Endodermal cell (in vitro differentiated cells): Measurements from ENCODE around the gene RAP2A. TPM values are rescaled to one million over a fixed set of nuclear protein-coding genes. Genes with fewer than 3 reads are reported as not detected.

Source experiments
- DNase-seq: peaks from one replicate; pipeline ENCODE4 v3.0.0-alpha.2; 2017
- H3K27ac ChIP-seq: 2 replicates; pipeline ENCODE4 v1.5.1; 2013; ENCODE audit warnings: mild to moderate bottlenecking, low read depth, low read length, moderate library complexity
- H3K27me3 ChIP-seq: 2 replicates; pipeline ENCODE4 v1.6.1; 2013; ENCODE audit warnings: mild to moderate bottlenecking, low read length, moderate library complexity; ENCODE audit not compliant: insufficient read depth, control insufficient read depth, poor library complexity, severe bottlenecking
- H3K36me3 ChIP-seq: 2 replicates; pipeline ENCODE4 v1.7.0; 2013; ENCODE audit warnings: mild to moderate bottlenecking, low read length, moderate library complexity; ENCODE audit not compliant: control insufficient read depth, insufficient read depth
- H3K4me1 ChIP-seq: one replicate; pipeline ENCODE4 v1.7.0; 2013; ENCODE audit warnings: low read length; ENCODE audit not compliant: control insufficient read depth, insufficient read depth
- H3K4me3 ChIP-seq: 2 replicates; pipeline ENCODE4 v1.5.1; 2013; ENCODE audit warnings: mild to moderate bottlenecking, low read length, moderate library complexity
- H3K9ac ChIP-seq: 2 replicates; pipeline ENCODE4 v1.6.1; 2013; ENCODE audit warnings: mild to moderate bottlenecking, low read length, moderate library complexity; ENCODE audit not compliant: poor library complexity, severe bottlenecking; ENCODE audit errors: extremely low read depth
- H3K9me3 ChIP-seq: 2 replicates; pipeline ENCODE4 v1.6.1; 2013; ENCODE audit warnings: mild to moderate bottlenecking, low read length, moderate library complexity; ENCODE audit not compliant: control insufficient read depth
- H3K27ac Mint-ChIP-seq: 2 replicates; pipeline ENCODE4 v1.8.0; 2020; ENCODE audit warnings: mixed read lengths
- H3K27me3 Mint-ChIP-seq: 2 replicates; pipeline ENCODE4 v1.8.0; 2021; ENCODE audit warnings: mild to moderate bottlenecking, mixed read lengths; ENCODE audit not compliant: insufficient read depth
- H3K36me3 Mint-ChIP-seq: 2 replicates; pipeline ENCODE4 v1.8.0; 2020; ENCODE audit warnings: low read depth, mixed read lengths
- H3K4me1 Mint-ChIP-seq: 2 replicates; pipeline ENCODE4 v1.8.0; 2020; ENCODE audit warnings: mixed read lengths
- H3K4me3 Mint-ChIP-seq: 2 replicates; pipeline ENCODE4 v1.8.0; 2020; ENCODE audit warnings: mild to moderate bottlenecking, moderate library complexity, mixed read lengths
- H3K9me3 Mint-ChIP-seq: 2 replicates; pipeline ENCODE4 v1.8.0; 2020; ENCODE audit warnings: mild to moderate bottlenecking, mixed read lengths
- CTCF ChIP-seq: fragments of 200-600 bp; sonication (generic); conservative IDR thresholded peaks from 2 replicates; pipeline ENCODE4 v1.5.0; 2021; ENCODE audit warnings: antibody characterized with exemption, mild to moderate bottlenecking
- WGBS, 2 experiments: methylation state at CpG; one replicate each; pipeline versions ENCODE4 v1.1.5 to v1.1.7; 2013; ENCODE audit warnings: missing lambda C conversion rate in 2 of 2, mixed read lengths in 1 of 2; ENCODE audit not compliant: insufficient coverage in 1 of 2, insufficient read length in 1 of 2; 5-methylcytosine and 5-hydroxymethylcytosine counted together
- long read RNA-seq, 4 experiments: library from polyadenylated mRNA in 2 of 4; library from RNA in 1 of 4; library from capped mRNA in 1 of 4; stranded (forward) in 3 of 4; unstranded in 1 of 4; transcript quantifications; one replicate each; pipeline ENCODE4 v2.0.0, GENCODE V29; 2020 to 2021; ENCODE audit warnings: inconsistent platforms in 1 of 4
- polyA plus RNA-seq, 2 experiments: library from polyadenylated mRNA; stranded (reverse); fragments of 50-300 nt; gene quantifications; one replicate each; pipeline ENCODE4 v1.2.3, GENCODE V29; 2013
- total RNA-seq, 2 donors: library from RNA; stranded (reverse); fragmentation: NEBNext Ultra II Directional in 1 of 2; extraction: Animal tissue kit (Norgen Biotek cat#: 25700) in 1 of 2; gene quantifications; 2 replicates in 1 of 2; 3 replicates in 1 of 2; pipeline ENCODE4 v1.2.1, GENCODE V29; 2021

RAP2A gene
- 10 to 100 TPM; 76.7 to 83.9 TPM for total RNA-seq
- 28.8 TPM for polyA plus RNA-seq (2013, experiment 1 of 2)
- 31.4 TPM for polyA plus RNA-seq (2013, experiment 2 of 2)
- long read RNA-seq, experiment 1, full-length matches to known transcripts = 11 of 33 reads
- long read RNA-seq, experiment 1, partial matches to known transcripts = 0 of 33 reads
- long read RNA-seq, experiment 1, other reads (novel, unspliced or antisense) = 22 of 33 reads
- long read RNA-seq, experiment 2, full-length matches to known transcripts = 85 of 119 reads
- long read RNA-seq, experiment 2, partial matches to known transcripts = 0 of 119 reads
- long read RNA-seq, experiment 2, other reads (novel, unspliced or antisense) = 34 of 119 reads
- long read RNA-seq, experiment 3, full-length matches to known transcripts = 8 of 22 reads
- long read RNA-seq, experiment 3, partial matches to known transcripts = 0 of 22 reads
- long read RNA-seq, experiment 3, other reads (novel, unspliced or antisense) = 14 of 22 reads
- long read RNA-seq, experiment 4, full-length matches to known transcripts = 3 of 9 reads
- long read RNA-seq, experiment 4, partial matches to known transcripts = 0 of 9 reads
- long read RNA-seq, experiment 4, other reads (novel, unspliced or antisense) = 6 of 9 reads

- peak; percentile 97 for DNase-seq
- peaks cover 24% of the 10 kb centered on the region for H3K36me3 ChIP-seq
- H3K9ac ChIP-seq = peak within 1 kb of the TSS; percentile 83
- TF ChIP-seq CTCF = no peak
- Mint-ChIP-seq H3K4me3 (peak within 1 kb of the TSS; percentile 83), H3K36me3 (peaks cover 9% of the 10 kb centered on the region), H3K27me3 (no peaks in the 10 kb centered on the region), H3K4me1 (peaks cover 20% of the 10 kb centered on the region), H3K27ac (peak within 1 kb of the TSS; percentile 98), H3K9me3 (no peaks in the 10 kb centered on the region)
- 0% methylated on average over 10 to 94 of the region's 94 CpGs for WGBS, 2 experiments
- peak within 1 kb of the TSS; percentile 99 for H3K4me3 ChIP-seq
- no peaks in the 10 kb centered on the region for H3K9me3 ChIP-seq
- no peaks in the 10 kb centered on the region for H3K27me3 ChIP-seq
- no peaks in the 10 kb centered on the region for H3K4me1 ChIP-seq
- peak within 1 kb of the TSS; percentile 99 for H3K27ac ChIP-seq
Observed at GRCh38 chr13:97433727-97434396, at the start of gene RAP2A. RAP2A (plus strand) TSS chr13:97434169; CDS start chr13:97434471, 302 bp downstream.

- H3K36me3 Mint-ChIP-seq = no peaks in the 10 kb centered on the region
Observed at GRCh38 chr13:97384371-97384770, 49.6 kb upstream of the RAP2A start.

More at GRCh38 chr13:97384371-97384770, 49.6 kb upstream of the RAP2A start:
- Histone ChIP-seq H3K9ac (no peak overlapping the region), H3K27ac (no peak overlapping the region), H3K9me3 (no peaks in the 10 kb centered on the region), H3K36me3 (no peaks in the 10 kb centered on the region), H3K27me3 (no peaks in the 10 kb centered on the region), H3K4me1 (no peaks in the 10 kb centered on the region), H3K4me3 (no peak overlapping the region)
- H3K4me1 Mint-ChIP-seq = no peaks in the 10 kb centered on the region
- no peak for TF ChIP-seq CTCF
- WGBS, 2 experiments = 100% methylated on average over 2 of the region's 2 CpGs; no CpG with 5 or more reads in 1 of the 2 experiments
- no peak overlapping the region for H3K27ac Mint-ChIP-seq
- no peaks in the 10 kb centered on the region for H3K27me3 Mint-ChIP-seq
- DNase-seq = no peak
- H3K4me3 Mint-ChIP-seq = no peak overlapping the region
- H3K9me3 Mint-ChIP-seq = no peaks in the 10 kb centered on the region
